Endodermal cell (in vitro differentiated cells): Measurements from ENCODE around the gene UBE2L5. TPM values are rescaled to one million over a fixed set of nuclear protein-coding genes. Genes with fewer than 3 reads are reported as not detected.

Source experiments
- DNase-seq: peaks from one replicate; pipeline ENCODE4 v3.0.0-alpha.2; 2017
- H3K27ac ChIP-seq: 2 replicates; pipeline ENCODE4 v1.5.1; 2013; ENCODE audit warnings: mild to moderate bottlenecking, low read depth, low read length, moderate library complexity
- H3K27me3 ChIP-seq: 2 replicates; pipeline ENCODE4 v1.6.1; 2013; ENCODE audit warnings: mild to moderate bottlenecking, low read length, moderate library complexity; ENCODE audit not compliant: insufficient read depth, control insufficient read depth, poor library complexity, severe bottlenecking
- H3K36me3 ChIP-seq: 2 replicates; pipeline ENCODE4 v1.7.0; 2013; ENCODE audit warnings: mild to moderate bottlenecking, low read length, moderate library complexity; ENCODE audit not compliant: control insufficient read depth, insufficient read depth
- H3K4me1 ChIP-seq: one replicate; pipeline ENCODE4 v1.7.0; 2013; ENCODE audit warnings: low read length; ENCODE audit not compliant: control insufficient read depth, insufficient read depth
- H3K4me3 ChIP-seq: 2 replicates; pipeline ENCODE4 v1.5.1; 2013; ENCODE audit warnings: mild to moderate bottlenecking, low read length, moderate library complexity
- H3K9ac ChIP-seq: 2 replicates; pipeline ENCODE4 v1.6.1; 2013; ENCODE audit warnings: mild to moderate bottlenecking, low read length, moderate library complexity; ENCODE audit not compliant: poor library complexity, severe bottlenecking; ENCODE audit errors: extremely low read depth
- H3K9me3 ChIP-seq: 2 replicates; pipeline ENCODE4 v1.6.1; 2013; ENCODE audit warnings: mild to moderate bottlenecking, low read length, moderate library complexity; ENCODE audit not compliant: control insufficient read depth
- H3K27ac Mint-ChIP-seq: 2 replicates; pipeline ENCODE4 v1.8.0; 2020; ENCODE audit warnings: mixed read lengths
- H3K27me3 Mint-ChIP-seq: 2 replicates; pipeline ENCODE4 v1.8.0; 2021; ENCODE audit warnings: mild to moderate bottlenecking, mixed read lengths; ENCODE audit not compliant: insufficient read depth
- H3K36me3 Mint-ChIP-seq: 2 replicates; pipeline ENCODE4 v1.8.0; 2020; ENCODE audit warnings: low read depth, mixed read lengths
- H3K4me1 Mint-ChIP-seq: 2 replicates; pipeline ENCODE4 v1.8.0; 2020; ENCODE audit warnings: mixed read lengths
- H3K4me3 Mint-ChIP-seq: 2 replicates; pipeline ENCODE4 v1.8.0; 2020; ENCODE audit warnings: mild to moderate bottlenecking, moderate library complexity, mixed read lengths
- H3K9me3 Mint-ChIP-seq: 2 replicates; pipeline ENCODE4 v1.8.0; 2020; ENCODE audit warnings: mild to moderate bottlenecking, mixed read lengths
- CTCF ChIP-seq: fragments of 200-600 bp; sonication (generic); conservative IDR thresholded peaks from 2 replicates; pipeline ENCODE4 v1.5.0; 2021; ENCODE audit warnings: antibody characterized with exemption, mild to moderate bottlenecking
- WGBS, 2 experiments: methylation state at CpG; one replicate each; pipeline versions ENCODE4 v1.1.5 to v1.1.7; 2013; ENCODE audit warnings: missing lambda C conversion rate in 2 of 2, mixed read lengths in 1 of 2; ENCODE audit not compliant: insufficient coverage in 1 of 2, insufficient read length in 1 of 2; 5-methylcytosine and 5-hydroxymethylcytosine counted together
- total RNA-seq, 2 donors: library from RNA; stranded (reverse); fragmentation: NEBNext Ultra II Directional in 1 of 2; extraction: Animal tissue kit (Norgen Biotek cat#: 25700) in 1 of 2; gene quantifications; 2 replicates in 1 of 2; 3 replicates in 1 of 2; pipeline ENCODE4 v1.2.1, GENCODE V29; 2021

The UBE2L5 gene
- total RNA-seq, 2 donors from 2014 or later: not detected

- no peak overlapping the region for H3K9ac ChIP-seq
These were observed 9.1 kb downstream of the UBE2L5 start for GRCh38 chr13:30431269-30431940.

GRCh38 chr13:30435911-30436451, 13.7 kb downstream of the UBE2L5 start:
- H3K27ac ChIP-seq: no peak overlapping the region
- no peaks in the 10 kb centered on the region for H3K27me3 ChIP-seq
- no peaks in the 10 kb centered on the region for H3K9me3 ChIP-seq
- no peak for DNase-seq
- H3K36me3 ChIP-seq: no peaks in the 10 kb centered on the region
- Mint-ChIP-seq H3K4me1 (no peaks in the 10 kb centered on the region), H3K27ac (no peak overlapping the region), H3K4me3 (no peak overlapping the region), H3K36me3 (no peaks in the 10 kb centered on the region), H3K9me3 (no peaks in the 10 kb centered on the region), H3K27me3 (peaks cover 3% of the 10 kb centered on the region)
- no peak overlapping the region for H3K9ac ChIP-seq
- H3K4me3 ChIP-seq: no peak overlapping the region
- TF ChIP-seq CTCF: no peak
- 90 to 93% methylated on average over 3 of the region's 3 CpGs for WGBS, 2 experiments
- no peaks in the 10 kb centered on the region for H3K4me1 ChIP-seq

More at GRCh38 chr13:30431269-30431940, 9.1 kb downstream of the UBE2L5 start:
- WGBS, 2 experiments: 87% methylated on average over 2 of the region's 2 CpGs; no CpG with 5 or more reads in 1 of the 2 experiments
- no peak overlapping the region for H3K4me3 ChIP-seq
- no peaks in the 10 kb centered on the region for H3K9me3 Mint-ChIP-seq
- no peaks in the 10 kb centered on the region for H3K4me1 ChIP-seq
- H3K36me3 Mint-ChIP-seq: no peaks in the 10 kb centered on the region
- TF ChIP-seq CTCF: no peak
- H3K4me1 Mint-ChIP-seq: no peaks in the 10 kb centered on the region
- H3K27ac ChIP-seq: no peak overlapping the region
- no peak overlapping the region for H3K4me3 Mint-ChIP-seq
- no peak overlapping the region for H3K27ac Mint-ChIP-seq
- H3K9me3 ChIP-seq: no peaks in the 10 kb centered on the region
- H3K27me3 ChIP-seq: no peaks in the 10 kb centered on the region
- DNase-seq: no peak
- peaks cover 3% of the 10 kb centered on the region for H3K27me3 Mint-ChIP-seq
- H3K36me3 ChIP-seq: no peaks in the 10 kb centered on the region

- H3K27ac ChIP-seq: no peak overlapping the region
- no peak for TF ChIP-seq CTCF
- no peak overlapping the region for H3K4me3 ChIP-seq
- no peak for DNase-seq
- H3K9ac ChIP-seq: no peak overlapping the region
- Mint-ChIP-seq H3K36me3 (no peaks in the 10 kb centered on the region), H3K4me3 (no peak overlapping the region), H3K27ac (no peak overlapping the region), H3K27me3 (peaks cover 2% of the 10 kb centered on the region), H3K9me3 (no peaks in the 10 kb centered on the region), H3K4me1 (no peaks in the 10 kb centered on the region)
- no peaks in the 10 kb centered on the region for H3K4me1 ChIP-seq
- WGBS, 2 experiments: 94 to 96% methylated on average over 8 of the region's 8 CpGs
- no peaks in the 10 kb centered on the region for H3K36me3 ChIP-seq
- no peaks in the 10 kb centered on the region for H3K27me3 ChIP-seq
- H3K9me3 ChIP-seq: no peaks in the 10 kb centered on the region
These were observed 14.9 kb downstream of the UBE2L5 start for GRCh38 chr13:30437177-30437576.
